Neutrophil (primary cell): Measurements from ENCODE around the gene NLRP6.

ENCODE experiments used
- H3K27ac ChIP-seq: fragments of 200-600 bp; sonication (generic); 2 replicates; pipeline ENCODE4 v1.5.1; 2016; ENCODE audit warnings: mild to moderate bottlenecking, moderate library complexity
- H3K27me3 ChIP-seq: fragments of 200-600 bp; sonication (generic); 2 replicates; pipeline ENCODE4 v1.6.0; 2016; ENCODE audit warnings: mild to moderate bottlenecking
- H3K36me3 ChIP-seq: fragments of 200-600 bp; sonication (generic); 2 replicates; pipeline ENCODE4 v1.5.1; 2017
- H3K4me1 ChIP-seq, 2 experiments: fragments of 200-600 bp in 1 of 2; sonication (generic) in 1 of 2; 1 replicate in 1 of 2; 2 replicates in 1 of 2; pipeline versions ENCODE4 v1.5.1 to v1.6.1; 2013 to 2016; ENCODE audit warnings: low read depth in 1 of 2, low read length in 1 of 2, mild to moderate bottlenecking in 1 of 2, moderate library complexity in 1 of 2; ENCODE audit not compliant: control insufficient read depth in 1 of 2, insufficient read depth in 1 of 2
- H3K4me3 ChIP-seq, 2 experiments: fragments of 200-600 bp in 1 of 2; sonication (generic) in 1 of 2; 1 replicate in 1 of 2; 2 replicates in 1 of 2; pipeline ENCODE4 v1.5.1; 2013 to 2016; ENCODE audit warnings: low read depth in 1 of 2, low read length in 1 of 2, mild to moderate bottlenecking in 1 of 2, moderate library complexity in 1 of 2
- H3K9me3 ChIP-seq: fragments of 200-600 bp; sonication (generic); 2 replicates; pipeline ENCODE4 v1.5.1; 2016
- TF ChIP-seq, protein P1 (sequence below): fragments of 200-600 bp; sonication (generic); IDR thresholded peaks from 2 replicates; pipeline ENCODE4 v1.5.1; 2016; ENCODE audit warnings: antibody characterized with exemption

The NLRP6 gene

DNA sequence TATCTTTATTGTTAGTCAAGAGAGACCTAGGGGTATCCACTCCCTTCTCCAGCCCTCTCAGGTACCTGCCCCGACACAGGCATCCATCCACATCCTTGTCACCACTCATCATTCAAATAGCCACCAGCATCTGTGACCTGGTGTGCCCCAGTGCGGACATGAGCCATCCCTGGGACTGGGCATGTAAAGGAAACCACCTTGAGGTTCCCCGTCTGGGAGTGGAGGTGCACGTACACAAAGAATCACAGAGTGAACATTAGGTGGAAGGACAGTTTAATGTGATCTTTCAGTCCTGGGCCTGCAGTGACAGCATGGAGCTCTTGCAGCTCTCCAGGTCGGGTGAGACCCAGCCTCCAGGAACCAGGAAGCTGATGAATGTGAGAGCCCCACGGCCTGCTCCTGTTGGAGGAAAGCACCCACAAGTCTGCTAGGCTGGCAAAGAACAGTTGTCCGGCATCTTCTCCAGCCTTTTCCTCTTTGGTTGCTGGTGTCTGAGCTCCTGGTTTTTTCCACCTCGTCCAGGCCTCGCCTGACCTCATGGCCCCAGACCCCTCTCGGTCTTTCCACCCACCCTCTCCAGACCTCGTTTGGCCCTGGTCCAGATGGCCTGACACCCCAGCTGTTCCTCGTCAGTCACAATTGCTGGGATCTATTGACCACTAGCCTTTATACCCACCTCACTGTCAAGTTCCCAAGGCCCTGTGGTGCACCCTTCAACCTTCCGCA lies 24.9 kb upstream of the NLRP6 start:
- peaks cover 53% of the 10 kb centered on the region for H3K36me3 ChIP-seq
- peak overlapping the region; percentile 8 for H3K27ac ChIP-seq
- peaks cover 0 to 6% of the 10 kb centered on the region in 2 experiments for H3K4me1 ChIP-seq

DNA sequence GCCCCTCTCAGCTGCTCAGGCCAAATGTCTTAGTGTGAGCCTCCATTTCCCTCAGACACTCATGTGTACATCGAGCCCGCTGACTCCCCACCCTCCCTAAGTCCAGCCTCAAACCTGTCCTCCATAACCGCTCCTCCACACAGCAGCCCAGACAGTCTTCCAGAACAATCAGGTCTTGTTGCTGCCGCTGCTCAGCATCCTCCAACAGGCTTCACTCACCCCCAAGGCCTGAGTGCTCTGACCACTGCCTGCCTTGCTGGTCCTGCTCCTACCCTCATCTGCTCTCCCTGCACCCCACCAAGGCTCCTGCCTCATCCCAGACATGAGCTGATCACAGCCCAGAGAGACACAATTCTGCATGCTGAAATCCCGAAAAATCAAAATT lies 24.3 kb upstream of the NLRP6 start:
- Histone ChIP-seq H3K4me1 (peaks cover 0 to 6% of the 10 kb centered on the region in 2 experiments), H3K4me3 (no peak overlapping the region), H3K9me3 (no peaks in the 10 kb centered on the region), H3K36me3 (peaks cover 47% of the 10 kb centered on the region), H3K27me3 (no peaks in the 10 kb centered on the region), H3K27ac (no peak overlapping the region)
- TF ChIP-seq, protein P1, sequence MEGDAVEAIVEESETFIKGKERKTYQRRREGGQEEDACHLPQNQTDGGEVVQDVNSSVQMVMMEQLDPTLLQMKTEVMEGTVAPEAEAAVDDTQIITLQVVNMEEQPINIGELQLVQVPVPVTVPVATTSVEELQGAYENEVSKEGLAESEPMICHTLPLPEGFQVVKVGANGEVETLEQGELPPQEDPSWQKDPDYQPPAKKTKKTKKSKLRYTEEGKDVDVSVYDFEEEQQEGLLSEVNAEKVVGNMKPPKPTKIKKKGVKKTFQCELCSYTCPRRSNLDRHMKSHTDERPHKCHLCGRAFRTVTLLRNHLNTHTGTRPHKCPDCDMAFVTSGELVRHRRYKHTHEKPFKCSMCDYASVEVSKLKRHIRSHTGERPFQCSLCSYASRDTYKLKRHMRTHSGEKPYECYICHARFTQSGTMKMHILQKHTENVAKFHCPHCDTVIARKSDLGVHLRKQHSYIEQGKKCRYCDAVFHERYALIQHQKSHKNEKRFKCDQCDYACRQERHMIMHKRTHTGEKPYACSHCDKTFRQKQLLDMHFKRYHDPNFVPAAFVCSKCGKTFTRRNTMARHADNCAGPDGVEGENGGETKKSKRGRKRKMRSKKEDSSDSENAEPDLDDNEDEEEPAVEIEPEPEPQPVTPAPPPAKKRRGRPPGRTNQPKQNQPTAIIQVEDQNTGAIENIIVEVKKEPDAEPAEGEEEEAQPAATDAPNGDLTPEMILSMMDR, result no peak

More for the DNA sequence above, 24.9 kb upstream of the NLRP6 start:
- no peaks in the 10 kb centered on the region for H3K9me3 ChIP-seq
- H3K27me3 ChIP-seq, result no peaks in the 10 kb centered on the region
- H3K4me3 ChIP-seq, result no peak overlapping the region
- TF ChIP-seq, protein P1, result no peak

DNA sequence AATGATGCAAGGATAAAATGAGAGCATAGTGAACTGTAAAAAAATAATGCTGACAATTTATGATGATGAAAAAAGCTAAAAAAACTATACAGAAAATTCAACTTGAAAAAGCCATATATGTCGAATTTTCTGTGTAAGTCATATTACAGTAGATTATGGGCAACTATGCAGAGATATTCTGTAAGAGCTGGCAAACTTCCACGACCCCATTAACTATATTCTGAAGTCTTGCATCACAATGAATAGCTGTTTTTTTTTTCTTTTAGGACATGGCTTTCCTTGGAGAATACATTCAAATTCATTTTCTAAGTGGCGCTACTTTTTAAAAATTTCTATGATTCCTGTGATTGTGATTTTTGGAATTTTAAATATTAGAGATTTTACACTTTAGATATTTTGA lies 23.0 kb upstream of the NLRP6 start:
- Histone ChIP-seq H3K27me3 (peaks cover 5% of the 10 kb centered on the region), H3K9me3 (no peaks in the 10 kb centered on the region), H3K4me3 (no peak overlapping the region), H3K4me1 (peaks cover 0 to 6% of the 10 kb centered on the region in 2 experiments), H3K36me3 (peaks cover 34% of the 10 kb centered on the region), H3K27ac (no peak overlapping the region)
- TF ChIP-seq, protein P1, result no peak

DNA sequence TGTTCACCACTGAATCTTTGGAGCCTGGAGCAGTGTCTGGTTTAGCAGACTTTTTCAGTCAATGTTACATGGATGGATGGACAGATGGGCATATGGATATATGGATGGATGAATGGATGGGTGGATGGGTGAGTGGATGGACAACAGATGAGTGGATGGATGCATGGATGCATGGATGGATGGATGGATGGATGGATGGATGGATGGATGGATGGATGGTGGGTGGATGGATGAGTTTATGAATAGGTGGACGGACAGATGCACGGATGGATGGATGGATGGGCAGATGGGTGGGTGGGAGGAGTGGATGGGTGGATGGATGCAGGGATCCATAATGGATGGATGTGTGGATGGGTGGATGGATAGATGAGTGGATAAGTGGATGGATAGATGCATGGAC lies 22.4 kb upstream of the NLRP6 start:
- H3K9me3 ChIP-seq, result no peaks in the 10 kb centered on the region
- TF ChIP-seq, protein P1, result no peak
- peaks cover 5% of the 10 kb centered on the region for H3K27me3 ChIP-seq
- no peak overlapping the region for H3K27ac ChIP-seq
- H3K4me1 ChIP-seq, result peaks cover 0 to 3% of the 10 kb centered on the region in 2 experiments
- H3K36me3 ChIP-seq, result peaks cover 29% of the 10 kb centered on the region
- H3K4me3 ChIP-seq, result no peak overlapping the region

DNA sequence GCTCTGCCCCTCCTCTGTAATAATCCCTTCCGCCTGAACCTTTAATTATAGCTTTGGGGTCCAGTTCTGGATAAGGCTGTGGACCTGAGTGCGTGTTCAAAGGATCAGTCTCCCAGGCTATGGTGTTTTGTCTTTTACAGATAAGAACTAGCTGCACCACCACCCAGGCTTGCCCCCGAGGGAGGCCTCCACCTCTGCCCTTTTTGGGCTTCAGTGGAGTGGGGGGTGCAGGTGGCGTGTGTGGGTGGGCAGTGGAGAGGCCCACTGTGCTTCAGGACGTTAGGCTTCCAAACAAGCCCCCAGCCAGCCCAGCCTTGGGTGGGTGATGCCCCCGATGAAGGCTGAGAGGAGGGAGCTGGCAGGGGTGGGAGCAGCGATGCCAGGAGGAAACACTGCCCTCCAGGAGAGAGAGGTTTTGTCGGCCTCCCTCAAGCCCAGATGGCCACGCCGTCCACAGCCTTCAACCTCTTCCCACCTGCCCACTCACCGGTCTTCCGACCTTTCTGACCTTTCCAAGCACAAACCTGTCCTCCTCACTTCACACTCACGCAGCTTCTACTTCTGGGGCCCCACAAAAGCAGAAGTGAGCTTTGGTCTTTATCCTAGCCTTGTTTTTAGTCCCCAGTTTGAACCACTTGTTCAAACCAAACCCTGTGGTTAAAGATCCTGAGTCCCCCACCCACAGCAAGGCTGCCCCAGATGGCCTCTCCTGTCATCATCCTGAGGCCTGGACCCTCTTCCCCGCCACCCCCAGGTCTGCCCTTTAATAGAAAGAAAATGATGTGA lies 21.1 kb upstream of the NLRP6 start:
- Histone ChIP-seq H3K9me3 (no peaks in the 10 kb centered on the region), H3K4me3 (no peak overlapping the region), H3K36me3 (peaks cover 18% of the 10 kb centered on the region), H3K27me3 (peaks cover 5% of the 10 kb centered on the region), H3K4me1 (no peaks in the 10 kb centered on the region), H3K27ac (no peak overlapping the region)
- TF ChIP-seq, protein P1, result no peak
